Transverse colon (tissue), 4 donors: ENCODE measurements around the gene COPZ1. TPM values are rescaled to one million over a fixed set of nuclear protein-coding genes. Genes with fewer than 3 reads are reported as not detected.
"Not testable (repeated sequence)": the region's sequence is repeated elsewhere in the genome, so short reads cannot be mapped to it uniquely, and the experiment has no call there.

Experiments
- DNase-seq: peaks from one replicate; pipeline ENCODE4 v3.0.0-alpha.2; 2019
- H3K27ac ChIP-seq, 4 donors: fragments of 200-600 bp; sonication (generic); 2 replicates each; pipeline ENCODE4 v1.5.1; 2016 to 2018; ENCODE audit warnings: inconsistent platforms in 4 of 4
- H3K27me3 ChIP-seq: fragments of 200-600 bp; sonication (generic); 2 replicates; pipeline ENCODE4 v1.5.1; 2017; ENCODE audit warnings: inconsistent platforms
- H3K36me3 ChIP-seq, 4 donors: fragments of 200-600 bp; sonication (generic); 2 replicates each; pipeline ENCODE4 v1.5.1; 2017 to 2019; ENCODE audit warnings: inconsistent platforms in 4 of 4
- H3K4me1 ChIP-seq, 4 donors: fragments of 200-600 bp; sonication (generic); 2 replicates each; pipeline ENCODE4 v1.5.1; 2017 to 2020; ENCODE audit warnings: inconsistent platforms in 4 of 4
- H3K4me3 ChIP-seq, 4 donors: fragments of 200-600 bp; sonication (generic); 1 replicate in 1 of 4; 2 replicates in 3 of 4; pipeline versions ENCODE4 v1.5.1 to v1.6.1; 2017 to 2019; ENCODE audit warnings: inconsistent platforms in 4 of 4
- H3K9me3 ChIP-seq, 2 donors: fragments of 200-600 bp; sonication (generic); 2 replicates each; pipeline ENCODE4 v1.5.1; 2017 to 2019; ENCODE audit warnings: inconsistent platforms in 2 of 2
- EP300 ChIP-seq: sonication (generic); formaldehyde crosslinking; IDR thresholded peaks from one replicate; pipeline ENCODE4 v1.6.1; 2017; ENCODE audit warnings: antibody characterized with exemption, low read depth
- POLR2A ChIP-seq: fragments of 450-650 bp; IDR thresholded peaks from one replicate; pipeline ENCODE4 v1.6.1; 2016; ENCODE audit warnings: antibody characterized with exemption, mild to moderate bottlenecking, moderate library complexity
- POLR2AphosphoS5 ChIP-seq, 3 donors: sonication (generic); formaldehyde crosslinking; IDR thresholded peaks; one replicate each; pipeline ENCODE4 v1.6.1; 2016; ENCODE audit warnings: antibody characterized with exemption in 3 of 3
- WGBS, 2 donors: methylation state at CpG; one replicate each; pipeline ENCODE4 v1.1.5; 2018; ENCODE audit warnings: low coverage in 1 of 2; 5-methylcytosine and 5-hydroxymethylcytosine counted together
- in situ Hi-C, 4 donors: fragments of 200-750 bp; cut with MboI; loops; one replicate each; pipeline versions ENCODE4 v1.15.0 to v1.15.1; 2017; ENCODE audit warnings: low sequenced_read_pairs in 3 of 4, low pct_ligation_motif_present in 1 of 4, low pct_unique_long_range_greater_than_20kb in 1 of 4
- intact Hi-C: fragments of 100-400 bp; cut with DNase I; formaldehyde crosslinking; loops from one replicate; pipeline ENCODE4 v1.15.1; 2023; ENCODE audit warnings: low total_unique reads
- total RNA-seq, 4 donors: library from RNA; depleted of rRNA; stranded (reverse); fragments of >200 nt; gene quantifications; one replicate each; pipeline ENCODE4 v1.1.0, GENCODE V29; 2016
- TF ChIP-seq, protein P1 (sequence below), 5 experiments: fragments of 200-600 bp in 3 of 5; fragments of 450-650 bp in 2 of 5; sonication (generic) in 3 of 5; IDR thresholded peaks; 1 replicate in 2 of 5; 2 replicates in 3 of 5; pipeline ENCODE4 v1.5.1; 2016 to 2017; ENCODE audit warnings: antibody characterized with exemption in 5 of 5, inconsistent platforms in 3 of 5, mild to moderate bottlenecking in 2 of 5, moderate library complexity in 1 of 5

Gene COPZ1
- total RNA-seq, 4 donors from 2014 or later: 25.8 to 79.6 (median 63.6) TPM

DNA sequence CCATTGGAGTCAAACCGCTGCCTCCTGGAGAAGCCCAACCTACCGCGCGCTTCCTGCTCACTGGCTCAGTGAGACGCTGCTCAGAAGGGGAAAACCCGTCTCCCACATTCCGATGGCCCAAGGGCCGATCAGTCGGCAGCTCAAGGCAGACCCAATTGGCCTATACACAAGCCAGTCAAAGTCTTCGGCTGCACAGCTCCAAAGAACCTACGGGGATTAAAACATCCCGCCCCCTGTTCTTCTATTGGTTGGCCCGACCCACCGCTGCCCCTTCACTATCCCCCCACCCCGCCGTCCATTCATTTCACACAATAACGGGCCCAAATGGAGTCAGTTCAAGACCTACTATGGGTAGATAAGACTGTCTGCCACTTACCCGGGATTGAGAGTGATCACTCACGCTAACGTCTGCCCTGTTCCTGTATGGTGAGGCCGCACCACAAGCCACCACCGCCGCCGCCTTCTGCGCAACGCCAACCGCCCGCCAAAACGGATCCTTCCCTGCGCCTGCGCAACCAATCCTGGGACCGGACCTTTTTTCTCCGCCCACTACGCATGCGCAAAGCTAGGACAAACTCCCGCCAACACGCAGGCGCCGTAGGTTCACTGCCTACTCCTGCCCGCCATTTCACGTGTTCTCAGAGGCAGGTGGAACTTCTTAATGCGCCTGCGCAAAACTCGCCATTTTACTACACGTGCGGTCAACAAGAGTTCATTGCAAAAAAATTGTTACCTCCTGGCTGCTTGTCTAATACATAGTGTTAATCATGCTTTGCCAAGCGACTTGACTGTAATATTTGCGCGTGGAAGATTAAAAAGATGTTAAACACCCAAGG, 45.1 kb upstream of the COPZ1 start, which contains the start of gene CBX5:
Gene CBX5 (minus strand): TSS at position 491 of the 836 bp plus-strand sequence. CDS start 22,472 bp downstream, outside the sequence.
- in situ Hi-C loops (no loop called here), intact Hi-C loops (no loop called here)
- Histone ChIP-seq H3K27ac (peak within 1 kb of the TSS; percentile 86 to 95 (median 92)), H3K36me3 (peaks cover 0 to 22% (median 8%) of the 10 kb centered on the region in 4 donors), H3K4me1 (peaks cover 43 to 55% (median 49%) of the 10 kb centered on the region in 4 donors), H3K4me3 (peak within 1 kb of the TSS; percentile 54 to 90 (median 77)), H3K27me3 (no peaks in the 10 kb centered on the region), H3K9me3 (no peaks in the 10 kb centered on the region)
- peak; percentile 99 for DNase-seq
- TF ChIP-seq, protein P1, sequence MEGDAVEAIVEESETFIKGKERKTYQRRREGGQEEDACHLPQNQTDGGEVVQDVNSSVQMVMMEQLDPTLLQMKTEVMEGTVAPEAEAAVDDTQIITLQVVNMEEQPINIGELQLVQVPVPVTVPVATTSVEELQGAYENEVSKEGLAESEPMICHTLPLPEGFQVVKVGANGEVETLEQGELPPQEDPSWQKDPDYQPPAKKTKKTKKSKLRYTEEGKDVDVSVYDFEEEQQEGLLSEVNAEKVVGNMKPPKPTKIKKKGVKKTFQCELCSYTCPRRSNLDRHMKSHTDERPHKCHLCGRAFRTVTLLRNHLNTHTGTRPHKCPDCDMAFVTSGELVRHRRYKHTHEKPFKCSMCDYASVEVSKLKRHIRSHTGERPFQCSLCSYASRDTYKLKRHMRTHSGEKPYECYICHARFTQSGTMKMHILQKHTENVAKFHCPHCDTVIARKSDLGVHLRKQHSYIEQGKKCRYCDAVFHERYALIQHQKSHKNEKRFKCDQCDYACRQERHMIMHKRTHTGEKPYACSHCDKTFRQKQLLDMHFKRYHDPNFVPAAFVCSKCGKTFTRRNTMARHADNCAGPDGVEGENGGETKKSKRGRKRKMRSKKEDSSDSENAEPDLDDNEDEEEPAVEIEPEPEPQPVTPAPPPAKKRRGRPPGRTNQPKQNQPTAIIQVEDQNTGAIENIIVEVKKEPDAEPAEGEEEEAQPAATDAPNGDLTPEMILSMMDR (IDR thresholded peaks at IDR 0.05): no peak
- TF ChIP-seq POLR2A (peak; percentile 94), EP300 (no peak), POLR2AphosphoS5 (IDR thresholded peaks at IDR 0.05) (peak; percentile 92 to 96 (median 96))
- 0% methylated on average over 6 to 49 of the region's 49 CpGs for WGBS, 2 donors

DNA sequence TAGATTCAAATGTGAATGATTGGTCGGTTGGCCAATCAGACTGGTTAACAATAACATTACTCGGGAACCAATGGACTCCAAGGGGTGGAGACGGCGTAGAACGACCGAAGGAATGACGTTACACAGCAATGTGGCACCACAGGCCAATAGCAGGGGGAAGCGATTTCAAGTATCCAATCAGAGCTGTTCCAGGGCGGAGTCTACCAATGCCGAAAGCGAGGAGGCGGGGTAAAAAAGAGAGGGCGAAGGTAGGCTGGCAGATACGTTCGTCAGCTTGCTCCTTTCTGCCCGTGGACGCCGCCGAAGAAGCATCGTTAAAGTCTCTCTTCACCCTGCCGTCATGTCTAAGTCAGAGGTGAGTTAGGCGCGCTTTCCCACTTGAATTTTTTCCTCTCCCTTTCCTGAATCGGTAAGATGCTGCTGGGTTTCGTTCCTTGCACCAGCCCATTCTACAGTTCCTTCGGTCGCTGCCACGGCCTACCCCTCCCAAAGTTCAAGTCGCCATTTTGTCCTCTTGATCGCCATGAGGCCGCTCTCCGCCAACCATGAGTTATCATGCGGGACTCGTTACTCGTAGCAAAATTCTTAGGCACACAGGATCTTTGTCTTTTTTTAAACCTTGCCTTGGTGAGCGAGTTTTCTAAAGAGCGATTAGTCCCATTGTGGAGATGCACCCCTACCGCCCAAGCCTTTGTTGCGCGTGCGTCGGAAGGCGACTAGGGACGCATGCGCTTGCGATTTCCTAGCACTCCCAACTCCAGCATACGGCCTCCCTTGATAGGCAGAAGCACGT, 44.3 kb upstream of the COPZ1 start, which contains the start of gene HNRNPA1:
Gene HNRNPA1 (plus strand): TSS at position 259 of the 793 bp plus-strand sequence. CDS start 82 bp downstream, at position 341.
- Histone ChIP-seq H3K4me3 (peak within 1 kb of the TSS; percentile 54 to 90 (median 77)), H3K4me1 (peaks cover 50 to 63% (median 56%) of the 10 kb centered on the region in 4 donors), H3K9me3 (no peaks in the 10 kb centered on the region), H3K27ac (peak within 1 kb of the TSS; percentile 86 to 95 (median 92)), H3K27me3 (no peaks in the 10 kb centered on the region), H3K36me3 (peaks cover 0 to 25% (median 11%) of the 10 kb centered on the region in 4 donors)
- TF ChIP-seq POLR2AphosphoS5 (IDR thresholded peaks at IDR 0.05) (peak; percentile 99), POLR2A (peak; percentile 99), EP300 (no peak)
- TF ChIP-seq, protein P1 (IDR thresholded peaks at IDR 0.05): peak in 1 of 5 experiments; percentile 28
- DNase-seq: peak; percentile 97
- intact Hi-C loops (no loop called here), in situ Hi-C loops (no loop called here)
- WGBS, 2 donors: 1% methylated on average over 15 to 48 of the region's 48 CpGs

DNA sequence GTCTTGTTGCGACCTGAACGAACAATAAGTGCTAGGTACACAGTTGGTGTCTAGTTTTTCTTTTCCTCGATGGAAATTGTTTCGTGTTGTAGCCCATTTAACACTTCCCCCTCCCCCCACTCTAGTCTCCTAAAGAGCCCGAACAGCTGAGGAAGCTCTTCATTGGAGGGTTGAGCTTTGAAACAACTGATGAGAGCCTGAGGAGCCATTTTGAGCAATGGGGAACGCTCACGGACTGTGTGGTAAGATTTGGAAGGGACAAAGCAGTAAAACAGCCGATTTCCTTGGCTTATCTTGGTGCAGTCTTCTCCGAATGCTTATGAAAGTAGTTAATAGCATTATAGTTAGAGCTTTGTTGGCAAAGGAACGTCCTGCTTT, 43.7 kb upstream of the COPZ1 start:
- H3K4me3 ChIP-seq: peak overlapping the region; percentile 54 to 90 (median 77)
- H3K27me3 ChIP-seq, intact Hi-C loops, H3K9me3 ChIP-seq, DNase-seq, in situ Hi-C loops: not testable (repeated sequence)
- peaks cover 55 to 68% (median 62%) of the 10 kb centered on the region in 4 donors for H3K4me1 ChIP-seq
- peaks cover 0 to 31% (median 14%) of the 10 kb centered on the region in 4 donors for H3K36me3 ChIP-seq
- WGBS, 2 donors: 0% methylated on average over 3 to 10 of the region's 10 CpGs
- peak overlapping the region; percentile 86 to 95 (median 92) for H3K27ac ChIP-seq

DNA sequence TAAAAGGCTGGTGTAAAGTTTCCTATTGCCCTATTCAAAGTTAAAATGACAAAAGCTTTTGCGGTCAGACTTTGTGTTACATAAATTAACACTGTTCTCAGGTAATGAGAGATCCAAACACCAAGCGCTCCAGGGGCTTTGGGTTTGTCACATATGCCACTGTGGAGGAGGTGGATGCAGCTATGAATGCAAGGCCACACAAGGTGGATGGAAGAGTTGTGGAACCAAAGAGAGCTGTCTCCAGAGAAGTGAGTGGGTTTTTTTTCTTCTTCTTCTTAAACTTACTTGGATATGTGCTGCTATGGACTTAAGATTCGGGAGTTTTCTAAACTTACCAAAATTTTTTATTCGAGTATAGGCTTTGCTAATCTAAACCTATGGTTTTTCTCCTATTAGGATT, 43.2 kb upstream of the COPZ1 start:
- H3K9me3 ChIP-seq, intact Hi-C loops, H3K27me3 ChIP-seq, in situ Hi-C loops, DNase-seq: not testable (repeated sequence)
- Histone ChIP-seq H3K4me3 (peak overlapping the region; percentile 54 to 90 (median 77)), H3K27ac (peak overlapping the region; percentile 86 to 95 (median 92)), H3K36me3 (peaks cover 0 to 35% (median 16%) of the 10 kb centered on the region in 4 donors), H3K4me1 (peaks cover 55 to 73% (median 66%) of the 10 kb centered on the region in 4 donors)
- 0 to 7% methylated on average over 2 to 4 of the region's 4 CpGs for WGBS, 2 donors
